GM19372 (cell line): ENCODE results near the gene RPS19.
"Not testable (repeated sequence)": the region's sequence is repeated elsewhere in the genome, so short reads cannot be mapped to it uniquely, and the experiment has no call there.

Experiments
- ATAC-seq: cut with Tn5 transposase; IDR thresholded peaks from one replicate; pipeline ENCODE4 v1.9.1; 2021; ENCODE audit warnings: mild to moderate bottlenecking, low read depth, moderate library complexity; ENCODE audit not compliant: unreplicated experiment

Gene RPS19

DNA sequence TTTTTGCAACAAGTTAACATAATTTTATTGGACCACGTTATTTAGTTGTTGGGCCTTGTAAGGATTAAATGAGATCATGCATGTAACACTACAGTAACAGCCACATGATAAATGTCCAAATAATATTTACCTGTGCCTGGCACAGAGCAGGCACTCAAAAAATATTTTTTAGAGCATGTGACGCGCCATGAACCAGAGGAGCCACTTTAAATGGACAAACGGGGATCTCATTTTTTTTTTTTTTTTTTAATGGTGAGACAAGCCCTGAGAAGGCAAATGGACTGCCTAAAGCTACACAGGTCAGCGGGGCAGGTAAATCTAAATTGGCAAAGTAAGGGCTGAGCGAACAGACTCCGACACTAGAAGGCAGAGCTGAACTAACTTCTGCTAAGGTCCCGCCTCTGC, 840 bp upstream of the RPS19 start:
- no peak for ATAC-seq

DNA sequence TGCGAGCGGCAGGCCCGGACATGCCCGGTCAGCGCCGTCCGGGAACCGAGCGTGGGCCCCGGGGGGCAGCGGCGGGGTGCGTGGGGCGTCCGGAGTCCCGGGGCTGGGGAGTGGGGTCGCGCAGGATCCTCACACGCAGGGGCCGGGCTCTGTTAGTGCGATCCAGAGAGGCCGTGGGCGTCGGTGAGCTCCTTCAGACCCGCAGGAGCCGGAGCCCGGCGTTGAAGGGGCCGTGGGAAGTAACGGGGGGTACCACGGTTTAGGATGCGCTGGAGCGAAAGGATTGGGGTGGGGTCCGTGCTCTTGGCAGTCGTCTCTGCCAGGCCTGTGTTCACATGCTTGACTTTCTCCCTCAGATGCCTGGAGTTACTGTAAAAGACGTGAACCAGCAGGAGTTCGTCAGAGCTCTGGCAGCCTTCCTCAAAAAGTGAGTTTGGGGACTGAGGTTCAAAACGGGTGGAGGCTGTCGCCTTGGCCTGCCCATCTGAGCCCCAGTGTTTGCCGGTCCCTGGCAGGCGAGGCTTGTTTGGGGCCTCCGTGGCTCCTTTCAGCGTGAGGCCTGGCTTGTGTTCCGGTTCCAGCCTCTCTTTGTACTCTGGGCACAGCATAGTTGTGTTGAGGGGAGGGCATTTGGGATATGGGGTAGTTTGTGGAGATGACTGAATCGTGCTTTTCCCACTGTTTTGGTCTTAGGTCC, 512 bp downstream of the RPS19 start:
- no peak for ATAC-seq

DNA sequence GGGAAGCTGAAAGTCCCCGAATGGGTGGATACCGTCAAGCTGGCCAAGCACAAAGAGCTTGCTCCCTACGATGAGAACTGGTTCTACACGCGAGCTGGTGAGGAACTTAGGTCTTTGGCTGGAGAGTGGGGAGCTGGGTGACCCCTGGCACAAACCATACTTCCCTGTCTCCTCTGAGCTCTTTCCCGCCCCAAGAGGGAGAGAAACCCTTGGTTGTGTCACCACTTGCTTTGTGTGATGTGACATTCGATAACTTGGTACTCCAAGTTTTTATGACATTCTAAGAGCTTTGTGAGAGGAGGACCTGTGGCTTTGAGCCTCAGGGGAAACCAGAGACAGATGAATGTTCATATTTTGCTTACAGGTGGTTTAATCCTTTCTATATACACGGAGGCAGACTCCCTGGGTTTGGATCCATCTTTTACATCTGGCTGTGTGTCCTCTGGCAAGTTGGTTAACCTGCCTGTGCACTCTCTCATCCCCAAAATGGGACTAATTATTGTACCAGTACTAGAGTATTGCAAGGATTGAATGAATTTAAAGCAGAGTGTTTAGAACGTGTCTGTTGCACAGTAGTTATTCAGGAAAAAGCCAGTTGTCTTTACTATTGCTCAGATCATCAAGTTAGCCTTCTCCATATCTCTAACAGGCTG, 1.2 kb downstream of the RPS19 start:
- ATAC-seq = no peak

DNA sequence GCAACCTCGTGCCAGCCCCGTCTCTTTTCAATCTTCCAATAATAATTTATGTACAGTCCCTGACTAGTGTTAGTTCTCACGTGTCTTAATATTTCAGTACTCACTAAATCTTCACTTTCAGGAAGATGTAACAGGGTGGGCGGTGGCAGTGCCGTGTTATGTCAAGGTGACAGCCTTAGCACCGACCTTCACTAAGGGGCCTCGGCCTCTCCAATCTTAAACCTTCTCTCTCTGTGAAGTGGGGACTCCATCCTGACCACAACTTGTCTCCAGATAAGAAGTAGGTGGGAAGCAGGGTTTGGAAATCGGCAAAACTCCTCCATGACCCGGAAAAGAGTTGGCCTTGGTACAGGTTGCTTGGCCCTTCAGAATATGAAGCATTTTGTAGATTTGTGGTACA, 1.8 kb downstream of the RPS19 start:
- no peak for ATAC-seq

DNA sequence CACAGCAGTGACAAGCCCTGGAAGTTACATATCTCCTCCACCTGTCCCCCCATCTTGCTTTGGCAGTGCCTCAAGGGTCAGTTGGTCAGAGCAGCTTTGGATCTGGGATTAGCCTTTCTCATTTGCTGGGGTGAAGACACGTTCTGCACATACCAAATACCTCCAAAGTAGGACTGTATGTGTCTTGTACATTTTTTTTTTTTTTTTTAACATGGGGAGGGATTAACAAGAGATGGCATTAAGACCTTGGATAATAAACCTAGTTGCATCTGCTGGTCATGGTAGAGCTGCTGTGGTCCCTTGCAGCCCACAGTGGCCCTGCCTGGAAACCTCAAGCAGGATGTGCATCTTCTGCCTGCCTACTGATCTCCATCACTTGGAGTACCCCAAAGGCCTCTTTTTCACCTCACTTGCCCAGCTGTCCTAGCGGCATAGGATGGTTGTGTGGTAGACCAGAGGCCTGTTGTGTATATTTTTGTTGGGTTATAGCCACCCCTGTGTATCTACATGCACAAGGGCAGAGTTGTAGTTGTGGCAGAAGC, 2.5 kb downstream of the RPS19 start:
- ATAC-seq = no peak

DNA sequence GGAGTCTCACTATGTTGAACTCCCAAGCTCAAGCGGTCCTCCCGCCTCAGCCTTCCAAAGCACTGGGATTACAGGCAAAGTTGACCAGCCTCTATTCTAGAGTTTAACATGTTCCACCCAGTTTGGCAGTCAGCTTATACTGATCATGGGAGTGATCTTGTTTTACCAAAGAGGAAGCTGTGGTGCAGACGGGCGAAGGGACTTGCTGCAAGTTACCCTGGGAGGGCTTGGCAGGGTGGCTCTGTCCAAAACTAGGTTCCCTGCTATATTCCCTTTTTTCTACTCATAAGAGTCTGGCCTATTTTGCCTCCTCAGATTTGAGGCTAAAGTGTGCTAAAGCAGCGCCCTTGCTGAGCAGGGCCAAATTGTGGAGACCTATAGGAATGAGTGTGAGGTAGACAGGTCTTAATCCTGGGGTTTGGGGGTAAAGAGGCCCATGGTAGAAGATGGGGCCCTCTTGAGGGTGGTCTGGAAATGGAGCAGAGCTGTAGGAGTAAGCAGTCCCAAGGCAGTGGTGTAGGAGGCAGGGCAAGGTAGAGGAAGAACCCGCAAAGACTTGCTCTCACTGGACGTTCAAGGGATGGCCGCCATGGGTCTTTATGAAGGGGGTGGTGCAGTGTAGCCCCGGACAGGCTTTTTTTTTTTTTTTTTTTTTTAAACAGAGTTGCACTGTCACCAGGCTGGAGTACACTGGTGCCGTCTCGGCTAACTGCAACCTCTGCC, 3.3 kb downstream of the RPS19 start:
- ATAC-seq = no peak

DNA sequence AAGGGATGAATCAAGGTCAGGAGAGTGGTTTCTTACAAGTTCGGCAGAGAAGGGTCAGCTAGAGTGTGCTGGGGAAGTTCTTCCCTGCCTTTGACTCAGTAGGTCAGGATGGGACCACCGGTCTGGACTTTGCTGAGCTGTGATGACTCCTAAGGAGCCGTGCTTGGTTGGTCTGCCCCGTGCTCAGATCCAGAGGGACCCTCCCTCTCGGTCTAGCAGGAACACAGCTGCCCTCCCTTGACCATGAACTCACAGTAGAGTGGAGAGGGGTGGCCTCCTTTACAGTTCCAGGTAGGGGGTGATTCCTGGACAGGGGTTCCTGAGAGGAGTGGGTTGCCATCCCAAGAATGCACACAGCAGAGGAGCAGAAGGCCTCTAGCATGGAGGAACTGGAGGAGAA, 4.3 kb downstream of the RPS19 start:
- ATAC-seq = no peak

DNA sequence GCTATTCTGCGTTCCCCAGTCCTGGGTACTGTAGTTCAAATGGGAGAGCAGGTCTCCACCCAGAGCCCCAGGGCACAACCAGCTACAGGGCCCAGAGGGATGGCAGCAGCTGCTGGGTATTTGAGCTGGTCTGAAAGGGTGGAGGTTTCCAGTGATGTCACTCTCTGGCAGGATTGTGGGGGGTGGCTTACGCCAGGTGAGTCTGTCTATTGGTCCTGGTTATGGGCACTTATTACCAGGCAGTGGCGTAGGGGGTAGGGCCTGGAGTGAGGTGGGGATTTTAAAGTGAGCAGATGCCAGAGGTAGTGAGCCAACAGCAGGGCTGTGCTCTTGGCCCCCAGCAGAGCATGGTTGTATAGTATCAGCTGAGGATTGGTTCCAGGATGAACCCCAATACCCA, 6.2 kb downstream of the RPS19 start:
- ATAC-seq = no peak

DNA sequence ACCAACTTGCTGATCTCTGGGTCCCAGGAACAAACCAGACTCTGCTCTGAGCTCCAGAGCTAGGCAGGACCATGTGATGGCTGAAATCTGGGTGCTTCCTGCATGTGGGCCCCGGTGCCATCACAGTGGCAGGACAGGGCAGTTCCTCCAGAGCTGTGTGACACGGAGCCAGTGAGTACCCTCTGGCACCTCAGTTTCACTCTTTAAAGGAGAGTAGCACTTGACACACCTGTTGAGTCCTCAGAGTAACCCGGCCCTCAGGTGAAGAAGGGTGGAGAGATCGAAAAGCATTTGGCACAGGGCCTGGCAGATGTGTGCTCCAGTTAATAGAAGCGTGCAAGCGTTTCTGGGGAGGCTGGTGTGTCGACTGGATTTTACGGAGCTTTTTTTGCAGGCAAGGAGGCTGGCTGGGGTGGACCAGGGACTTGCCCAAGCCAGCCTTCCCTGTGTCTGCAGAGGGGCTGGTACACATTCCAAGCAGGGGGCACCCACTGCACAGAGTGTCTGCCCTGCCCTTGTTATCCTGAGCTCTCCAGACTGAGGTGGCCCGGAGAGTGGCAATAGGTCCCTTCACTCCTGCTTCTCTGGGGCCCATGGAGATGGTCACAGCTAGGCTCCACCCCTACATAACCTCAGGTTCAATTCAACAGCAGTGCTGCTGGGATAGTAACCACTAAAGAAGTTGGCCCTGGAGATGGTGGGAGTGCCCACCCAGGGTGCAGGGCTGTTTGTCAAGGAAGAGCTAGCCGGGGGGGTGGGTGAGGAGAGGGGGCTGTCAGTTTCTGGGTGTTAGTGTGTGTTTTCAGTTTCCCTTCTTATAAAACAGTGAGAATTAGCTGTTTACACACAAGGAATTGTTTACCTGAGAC, 8.3 kb downstream of the RPS19 start:
- ATAC-seq = no peak

DNA sequence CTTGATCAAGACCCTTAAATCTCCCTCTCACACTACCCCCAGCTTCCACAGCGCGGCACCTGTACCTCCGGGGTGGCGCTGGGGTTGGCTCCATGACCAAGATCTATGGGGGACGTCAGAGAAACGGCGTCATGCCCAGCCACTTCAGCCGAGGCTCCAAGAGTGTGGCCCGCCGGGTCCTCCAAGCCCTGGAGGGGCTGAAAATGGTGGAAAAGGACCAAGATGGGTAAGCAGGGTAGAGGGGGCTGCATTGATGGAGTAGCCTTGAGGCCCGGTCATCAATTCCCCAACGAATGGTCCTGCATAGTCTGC, 8.9 kb downstream of the RPS19 start:
- ATAC-seq = no peak

DNA sequence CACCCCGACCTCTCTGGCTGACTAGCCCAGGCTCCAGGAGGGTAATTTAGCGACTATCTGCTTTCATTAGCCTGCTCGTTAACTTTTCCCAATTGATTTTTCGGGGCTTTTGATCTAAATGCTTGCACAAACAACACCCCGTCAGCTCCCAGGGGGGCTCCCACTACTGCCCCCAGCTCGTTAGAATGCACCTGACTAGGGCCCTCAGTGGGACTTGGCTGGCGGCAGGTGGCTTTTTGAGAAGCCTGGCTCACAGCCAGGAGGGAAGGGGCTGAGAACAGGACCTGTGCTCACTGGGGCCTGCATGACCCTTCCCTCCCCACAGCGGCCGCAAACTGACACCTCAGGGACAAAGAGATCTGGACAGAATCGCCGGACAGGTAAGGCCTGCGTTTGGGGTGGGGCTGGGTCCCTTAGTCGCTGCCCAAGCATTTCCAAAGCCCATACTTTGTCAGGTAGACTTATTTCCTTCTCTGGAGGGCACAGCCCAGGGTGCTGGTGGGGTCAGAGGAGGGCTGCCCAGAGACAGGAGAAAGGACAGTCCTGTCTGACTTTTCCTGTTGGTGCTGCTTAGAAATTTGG, 9.4 kb downstream of the RPS19 start:
- ATAC-seq = no peak

DNA sequence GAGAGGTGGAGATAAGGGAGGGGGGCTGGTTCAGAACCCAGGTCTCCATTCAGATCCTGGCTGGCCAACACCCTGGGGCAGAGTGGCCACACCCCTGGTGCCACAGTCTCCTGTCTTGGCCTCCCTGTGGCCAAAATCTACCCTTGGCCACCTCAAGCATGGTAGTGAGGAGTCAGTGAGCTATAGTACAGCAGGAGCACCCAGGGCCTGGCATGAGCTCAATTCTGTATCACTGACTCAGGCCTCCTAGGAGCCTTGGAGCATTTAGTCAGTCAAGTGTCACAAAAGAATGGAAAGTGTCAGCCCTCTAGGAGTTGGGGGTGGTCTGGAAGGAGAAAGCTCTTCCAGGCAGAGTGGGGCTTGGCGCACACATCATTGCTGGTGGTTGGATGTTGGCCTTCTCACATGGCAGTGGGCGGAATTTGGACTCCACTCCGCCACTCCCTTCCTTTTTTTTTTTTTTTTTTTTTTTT, 10.4 kb downstream of the RPS19 start:
- ATAC-seq = no peak

DNA sequence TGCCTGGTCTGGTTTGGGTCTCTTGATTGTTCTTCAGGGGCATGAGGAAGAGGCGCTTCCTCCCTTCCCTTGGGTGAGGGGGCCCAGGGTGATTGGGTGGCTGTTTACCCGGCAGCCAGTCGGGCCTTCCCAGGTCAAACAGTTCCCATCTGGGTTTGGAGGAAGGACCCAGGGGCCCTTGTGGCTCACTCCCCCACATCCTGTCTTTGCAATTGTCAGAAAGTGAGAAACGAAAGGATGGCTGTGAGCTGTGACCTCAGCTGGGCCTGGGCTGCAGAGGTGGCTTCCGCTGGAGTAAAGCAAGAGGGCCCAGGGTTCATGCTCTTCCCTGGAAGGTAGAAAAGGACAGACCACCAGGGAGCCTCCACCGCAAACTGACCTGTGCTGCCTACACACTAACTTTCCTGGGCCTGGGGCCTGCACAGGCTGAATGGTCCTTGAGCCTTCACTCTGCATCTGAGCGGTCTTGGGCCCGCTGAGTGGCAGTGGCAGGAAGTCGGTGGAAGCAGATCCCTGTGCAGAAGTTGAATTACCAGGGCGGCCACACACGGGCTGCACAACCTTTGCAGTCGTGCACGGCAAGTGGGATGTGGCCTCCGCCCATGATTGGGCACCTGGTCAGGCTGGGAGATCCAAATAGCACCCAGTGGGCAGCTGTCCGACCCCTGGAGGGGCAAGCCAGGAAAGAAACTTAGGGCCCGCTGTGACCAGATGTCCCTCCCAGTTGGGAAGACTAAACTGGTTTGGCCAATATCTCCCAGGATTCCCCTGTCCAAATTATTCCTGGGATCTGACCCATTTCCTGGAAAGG, 11.7 kb downstream of the RPS19 start:
- no peak for ATAC-seq

DNA sequence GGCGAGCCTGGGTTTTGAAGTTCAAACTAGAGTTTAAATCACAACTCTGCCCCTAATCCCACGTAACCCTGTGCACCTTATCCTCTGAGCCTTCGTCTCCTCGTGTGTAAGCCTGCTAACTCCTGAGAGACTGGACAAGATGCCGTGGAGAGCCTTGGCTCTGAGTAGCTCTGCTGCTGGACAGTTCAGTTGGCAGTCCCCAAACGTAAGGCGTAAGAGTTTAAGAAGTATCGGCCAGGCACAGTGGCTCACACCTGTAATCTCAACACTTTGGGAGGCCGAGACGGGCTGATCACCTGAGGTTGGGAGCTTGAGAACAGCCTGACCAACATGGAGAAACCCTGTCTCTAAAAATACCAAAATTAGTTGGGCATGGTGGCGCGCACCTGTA, 12.3 kb downstream of the RPS19 start:
- ATAC-seq = no peak

DNA sequence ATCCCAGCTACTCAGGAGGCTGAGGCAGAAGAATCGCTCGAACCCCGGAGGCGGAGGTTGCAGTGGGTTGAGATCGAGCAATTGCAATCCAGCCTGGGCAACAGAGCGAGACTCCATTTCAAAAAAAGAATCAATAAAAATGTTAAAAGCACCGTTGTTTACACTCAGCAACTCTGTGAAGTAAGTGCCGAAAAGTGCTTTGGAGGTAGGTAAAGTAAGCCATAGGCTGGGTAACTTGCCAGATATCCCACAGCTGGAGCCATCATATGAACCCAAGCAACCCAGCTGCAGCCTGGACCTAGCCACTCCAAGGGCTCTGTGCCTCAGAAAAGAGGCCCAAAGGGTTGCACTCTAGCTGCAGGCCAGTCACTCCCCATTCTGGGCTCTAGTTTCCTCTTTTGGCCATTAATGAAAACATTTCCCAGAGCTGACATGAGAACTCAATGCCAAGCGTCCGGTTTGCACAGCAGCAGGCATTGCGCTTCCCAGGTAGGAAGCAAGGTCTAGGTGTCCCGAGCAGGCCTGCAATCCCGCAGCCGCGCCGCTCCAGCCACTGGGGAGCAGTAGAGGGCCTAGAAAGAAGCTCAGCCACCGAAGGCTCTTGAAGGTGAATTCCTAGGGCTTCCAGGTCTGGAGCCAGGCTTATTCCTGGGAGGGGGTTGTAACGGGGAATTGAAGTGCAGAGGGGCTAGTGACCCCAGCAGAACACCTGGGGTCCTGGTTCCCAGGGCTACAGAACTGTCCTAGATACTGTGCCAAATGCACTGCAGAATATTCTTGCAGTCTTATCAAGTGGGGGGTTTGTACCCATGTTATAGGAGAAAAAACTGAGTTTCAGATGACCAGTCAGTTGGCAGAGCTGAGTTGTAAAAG, 13.0 kb downstream of the RPS19 start:
- ATAC-seq = no peak

DNA sequence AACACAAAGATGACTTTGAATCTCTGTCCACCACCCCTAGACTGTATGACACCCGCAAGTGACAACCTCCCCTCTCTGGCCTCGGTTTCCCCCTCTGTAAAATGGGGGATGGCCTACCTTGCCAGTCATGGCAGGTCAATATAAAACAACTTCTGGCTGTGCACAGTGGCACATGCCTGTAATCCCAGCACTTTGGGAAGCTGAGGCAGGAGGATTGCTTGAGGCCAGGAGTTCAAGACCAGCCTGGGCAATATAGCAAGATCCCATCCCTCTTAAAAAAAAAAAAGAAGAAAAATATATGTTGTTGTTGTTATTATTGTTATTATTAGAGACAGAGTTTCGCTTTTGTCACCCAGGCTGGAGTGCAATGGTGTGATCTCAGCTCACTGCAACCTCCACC, 15.9 kb downstream of the RPS19 start:
- ATAC-seq = not testable (repeated sequence)

DNA sequence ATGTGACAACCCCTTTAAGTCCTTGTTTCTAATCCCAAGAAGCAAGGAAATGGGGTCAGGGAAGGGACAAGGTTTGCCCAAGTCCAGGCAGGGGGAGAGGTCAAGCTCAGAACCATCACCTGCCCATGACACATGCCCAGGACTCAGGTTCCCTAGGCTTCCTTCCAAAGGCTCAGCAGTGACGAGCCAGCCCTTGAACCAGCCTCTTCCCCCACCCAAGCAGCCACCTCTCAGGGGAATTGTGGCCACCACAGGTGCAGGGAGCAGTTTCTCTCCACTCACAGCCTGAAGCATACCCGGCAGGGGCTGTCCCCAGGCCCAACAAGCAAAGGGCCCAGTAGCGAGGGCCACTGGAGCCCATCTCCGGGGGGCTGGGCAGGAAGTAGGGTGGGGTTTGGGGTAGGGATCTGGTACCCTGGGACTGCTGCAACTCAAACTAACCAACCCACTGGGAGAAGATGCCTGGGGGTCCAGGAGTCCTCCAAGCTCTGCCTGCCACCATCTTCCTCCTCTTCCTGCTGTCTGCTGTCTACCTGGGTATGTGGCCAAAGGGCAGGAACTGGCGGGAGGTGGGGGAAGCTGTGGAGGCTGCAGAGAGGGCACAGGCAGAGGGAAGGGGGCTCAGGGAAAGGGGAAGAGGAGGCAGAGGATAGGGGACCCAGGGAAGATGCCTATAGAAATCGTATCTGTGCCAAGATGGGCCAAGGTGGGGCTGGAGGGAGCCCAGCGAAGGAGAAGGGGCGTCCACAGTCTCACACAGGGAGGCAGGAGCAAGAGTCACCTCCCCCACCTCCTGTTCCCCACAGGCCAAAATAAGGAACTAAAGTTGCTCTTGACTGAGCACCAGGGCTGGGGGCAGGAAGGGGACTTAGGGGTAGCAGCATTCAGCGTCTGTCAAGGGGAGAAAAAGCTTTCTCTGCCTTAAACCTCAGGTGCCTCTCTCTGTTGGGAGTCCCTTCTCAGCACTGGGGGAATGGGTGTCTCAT, 17.1 kb downstream of the RPS19 start, which contains the start of gene CD79A:
Gene CD79A (plus strand): TSS at position 433 of the 986 bp plus-strand sequence. CDS start 26 bp downstream, at position 459.
- ATAC-seq = peak; percentile 55
